CD14-positive monocyte (primary cell): ENCODE measurements around the gene SUB1. TPM values are rescaled to one million over a fixed set of nuclear protein-coding genes. Genes with fewer than 3 reads are reported as not detected.

Experiments
- DNase-seq, 3 donors: peaks; one replicate each; pipeline ENCODE4 v3.0.0-alpha.2; 2011 to 2022
- H2AFZ ChIP-seq: 2 replicates; pipeline ENCODE4 v1.6.0; 2012; ENCODE audit warnings: mild to moderate bottlenecking, low read depth, low read length, inconsistent platforms; ENCODE audit not compliant: insufficient read depth, poor library complexity, severe bottlenecking
- H3K27ac ChIP-seq, 2 donors: 1 replicate in 1 of 2; 2 replicates in 1 of 2; pipeline ENCODE4 v1.5.1; 2012 to 2013; ENCODE audit warnings: low read length in 2 of 2, control low read depth in 1 of 2, inconsistent platforms in 1 of 2, low read depth in 1 of 2, mild to moderate bottlenecking in 1 of 2
- H3K27me3 ChIP-seq, 2 donors: one replicate each; pipeline versions ENCODE4 v1.6.0 to v1.6.1; 2011 to 2013; ENCODE audit warnings: low read length in 2 of 2; ENCODE audit not compliant: control insufficient read depth in 2 of 2, insufficient read depth in 2 of 2
- H3K36me3 ChIP-seq, 2 donors: replicated peaks in 1 of 2; 1 replicate in 1 of 2; 2 replicates in 1 of 2; pipeline versions ENCODE4 v1.5.1 to v1.6.1; 2012 to 2013; ENCODE audit warnings: low read length in 2 of 2, control low read depth in 1 of 2, inconsistent platforms in 1 of 2, mild to moderate bottlenecking in 1 of 2; ENCODE audit not compliant: insufficient read depth in 2 of 2, control insufficient read depth in 1 of 2
- H3K4me1 ChIP-seq, 2 donors: 1 replicate in 1 of 2; 2 replicates in 1 of 2; pipeline versions ENCODE4 v1.5.1 to v1.6.1; 2012 to 2013; ENCODE audit warnings: low read length in 2 of 2, control low read depth in 1 of 2, inconsistent platforms in 1 of 2, mild to moderate bottlenecking in 1 of 2, moderate library complexity in 1 of 2; ENCODE audit not compliant: insufficient read depth in 2 of 2, control insufficient read depth in 1 of 2
- H3K4me2 ChIP-seq: replicated peaks from 2 replicates; pipeline ENCODE3; 2012; ENCODE audit warnings: low read length, moderate library complexity, mild to moderate bottlenecking; ENCODE audit not compliant: poor library complexity, severe bottlenecking; ENCODE audit errors: extremely low read depth
- H3K4me3 ChIP-seq, 3 experiments: fragments of 200-600 bp in 1 of 3; sonication (generic) in 1 of 3; replicated peaks in 1 of 3; 1 replicate in 2 of 3; 2 replicates in 1 of 3; pipeline ENCODE4 v1.5.1; 2011 to 2013; ENCODE audit warnings: low read length in 3 of 3, mild to moderate bottlenecking in 3 of 3, control low read depth in 2 of 3, low read depth in 2 of 3, inconsistent platforms in 1 of 3, moderate library complexity in 1 of 3
- H3K79me2 ChIP-seq: 2 replicates; pipeline ENCODE4 v1.6.0; 2012; ENCODE audit warnings: mild to moderate bottlenecking, control low read depth, inconsistent platforms, low read length, moderate library complexity; ENCODE audit not compliant: insufficient read depth
- H3K9ac ChIP-seq: 2 replicates; pipeline ENCODE4 v1.6.0; 2017; ENCODE audit warnings: low read length, mild to moderate bottlenecking; ENCODE audit not compliant: insufficient read depth, poor library complexity, severe bottlenecking
- H3K9me3 ChIP-seq, 2 donors: replicated peaks in 1 of 2; 1 replicate in 1 of 2; 2 replicates in 1 of 2; pipeline versions ENCODE4 v1.5.1 to v1.6.1; 2012 to 2013; ENCODE audit warnings: low read length in 2 of 2, control low read depth in 1 of 2; ENCODE audit not compliant: control insufficient read depth in 1 of 2, insufficient read depth in 1 of 2
- H4K20me1 ChIP-seq: 2 replicates; pipeline ENCODE4 v1.6.0; 2012; ENCODE audit warnings: mild to moderate bottlenecking, low read length, control low read depth, moderate library complexity; ENCODE audit not compliant: insufficient read depth
- H3K27ac Mint-ChIP-seq, 7 donors: one replicate each; pipeline ENCODE4 v1.8.0; 2020; ENCODE audit warnings: mild to moderate bottlenecking in 7 of 7, mixed read lengths in 7 of 7, moderate library complexity in 6 of 7, inconsistent platforms in 2 of 7
- H3K27me3 Mint-ChIP-seq, 3 donors: one replicate each; pipeline ENCODE4 v1.8.0; 2021 to 2022; ENCODE audit warnings: low read depth in 3 of 3, mild to moderate bottlenecking in 3 of 3, mixed read lengths in 3 of 3, moderate library complexity in 3 of 3, inconsistent platforms in 1 of 3
- H3K36me3 Mint-ChIP-seq, 2 donors: one replicate each; pipeline ENCODE4 v1.8.0; 2020; ENCODE audit warnings: mixed read lengths in 2 of 2, inconsistent platforms in 1 of 2, mild to moderate bottlenecking in 1 of 2
- H3K4me1 Mint-ChIP-seq: one replicate; pipeline ENCODE4 v1.8.0; 2020; ENCODE audit warnings: mild to moderate bottlenecking, mixed read lengths
- H3K4me3 Mint-ChIP-seq, 2 donors: one replicate each; pipeline ENCODE4 v1.8.0; 2020; ENCODE audit warnings: mild to moderate bottlenecking in 2 of 2, mixed read lengths in 2 of 2, moderate library complexity in 1 of 2
- H3K9me3 Mint-ChIP-seq, 7 donors: one replicate each; pipeline ENCODE4 v1.8.0; 2020 to 2022; ENCODE audit warnings: mixed read lengths in 7 of 7, mild to moderate bottlenecking in 6 of 7, moderate library complexity in 6 of 7, inconsistent platforms in 2 of 7
- WGBS: methylation state at CpG from one replicate; pipeline ENCODE4 v1.1.5; 2013; ENCODE audit warnings: missing lambda C conversion rate; ENCODE audit not compliant: insufficient coverage; 5-methylcytosine and 5-hydroxymethylcytosine counted together
- intact Hi-C, 2 donors: fragments of 100-400 bp; cut with micrococcal nuclease; formaldehyde crosslinking; loops; one replicate each; pipeline versions ENCODE4 v1.15.0 to v1.15.1; 2023
- polyA plus RNA-seq, 3 donors: library from polyadenylated mRNA; depleted of rRNA in 1 of 3; unstranded in 2 of 3; stranded (reverse) in 1 of 3; fragments of 300-500 nt in 2 of 3; fragments of >200 nt in 1 of 3; fragmentation: Illumina TruSeq in 2 of 3; gene quantifications; 1 replicate in 2 of 3; 2 replicates in 1 of 3; pipeline ENCODE4 v1.2.3, GENCODE V29; 2012 to 2021
- TF ChIP-seq, protein P1 (sequence below): fragments of 200-600 bp; IDR thresholded peaks from one replicate; pipeline ENCODE4 v1.8.0; 2022; ENCODE audit warnings: antibody characterized with exemption, mild to moderate bottlenecking

The SUB1 gene
- polyA plus RNA-seq, 3 donors: 74.3 to 454 (median 399) TPM

DNA sequence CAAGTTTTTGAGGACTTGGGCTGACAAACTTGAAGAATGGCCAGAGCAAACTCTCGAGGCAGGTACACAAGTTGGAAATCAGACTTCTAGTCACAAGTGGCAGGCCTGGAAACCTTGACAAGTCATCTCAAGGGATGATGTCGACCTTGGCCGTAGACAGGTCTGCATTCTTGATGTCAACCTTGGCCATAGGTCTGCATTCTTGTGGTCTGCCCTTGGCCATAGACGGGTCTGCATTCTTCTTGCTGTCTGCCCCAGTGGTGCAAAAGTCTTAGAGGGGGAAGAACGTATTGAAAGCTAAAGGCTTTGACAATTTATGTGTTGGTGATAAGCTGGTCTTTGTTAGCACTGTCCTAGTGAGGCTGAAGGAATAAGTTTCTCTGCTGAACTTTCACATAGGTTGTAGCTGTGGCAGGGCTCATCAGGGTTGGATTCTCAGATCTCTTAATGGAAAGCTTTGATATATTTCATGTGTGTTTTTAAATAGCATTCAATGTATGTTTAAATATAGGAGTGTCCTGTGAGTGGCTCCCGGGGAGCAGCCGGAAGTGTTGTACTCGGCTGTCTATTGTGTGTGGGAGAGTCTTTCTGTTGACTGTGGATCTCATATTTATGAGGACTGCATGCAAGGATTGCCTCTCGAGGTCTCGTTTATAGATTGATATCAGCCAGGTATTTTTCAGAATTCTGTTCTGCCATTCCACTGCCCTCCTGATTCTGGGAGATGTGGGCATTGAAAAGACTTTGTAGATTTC, 27.0 kb downstream of the SUB1 start:
- H3K4me1 ChIP-seq: no peaks in the 10 kb centered on the region
- no peak overlapping the region for H3K27ac ChIP-seq
- no peak for DNase-seq
- Mint-ChIP-seq H3K4me1 (peaks cover 2% of the 10 kb centered on the region), H3K4me3 (no peak overlapping the region), H3K27me3 (peaks cover 0 to 2% (median 0%) of the 10 kb centered on the region in 3 donors), H3K27ac (no peak overlapping the region), H3K36me3 (peaks cover 15 to 19% of the 10 kb centered on the region in 2 donors), H3K9me3 (no peaks in the 10 kb centered on the region)
- TF ChIP-seq, protein P1, sequence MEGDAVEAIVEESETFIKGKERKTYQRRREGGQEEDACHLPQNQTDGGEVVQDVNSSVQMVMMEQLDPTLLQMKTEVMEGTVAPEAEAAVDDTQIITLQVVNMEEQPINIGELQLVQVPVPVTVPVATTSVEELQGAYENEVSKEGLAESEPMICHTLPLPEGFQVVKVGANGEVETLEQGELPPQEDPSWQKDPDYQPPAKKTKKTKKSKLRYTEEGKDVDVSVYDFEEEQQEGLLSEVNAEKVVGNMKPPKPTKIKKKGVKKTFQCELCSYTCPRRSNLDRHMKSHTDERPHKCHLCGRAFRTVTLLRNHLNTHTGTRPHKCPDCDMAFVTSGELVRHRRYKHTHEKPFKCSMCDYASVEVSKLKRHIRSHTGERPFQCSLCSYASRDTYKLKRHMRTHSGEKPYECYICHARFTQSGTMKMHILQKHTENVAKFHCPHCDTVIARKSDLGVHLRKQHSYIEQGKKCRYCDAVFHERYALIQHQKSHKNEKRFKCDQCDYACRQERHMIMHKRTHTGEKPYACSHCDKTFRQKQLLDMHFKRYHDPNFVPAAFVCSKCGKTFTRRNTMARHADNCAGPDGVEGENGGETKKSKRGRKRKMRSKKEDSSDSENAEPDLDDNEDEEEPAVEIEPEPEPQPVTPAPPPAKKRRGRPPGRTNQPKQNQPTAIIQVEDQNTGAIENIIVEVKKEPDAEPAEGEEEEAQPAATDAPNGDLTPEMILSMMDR: no peak
- intact Hi-C loops: loop anchor here (5.0 to 10.0 kb wide), 2 partner anchors 120 to 378 kb away; no protein-coding TSS in a partner anchor
- H3K9me3 ChIP-seq: no peaks in the 10 kb centered on the region
- H3K79me2 ChIP-seq: no peaks in the 10 kb centered on the region
- H3K27me3 ChIP-seq: no peaks in the 10 kb centered on the region
- H3K4me2 ChIP-seq: no peak overlapping the region
- H3K4me3 ChIP-seq: no peak overlapping the region
- no peak overlapping the region for H2AFZ ChIP-seq
- 98% methylated on average over 7 of the region's 10 CpGs for WGBS
- H4K20me1 ChIP-seq: peaks cover 5% of the 10 kb centered on the region
- H3K9ac ChIP-seq: no peak overlapping the region
- H3K36me3 ChIP-seq: peaks cover 8 to 20% of the 10 kb centered on the region in 2 donors

DNA sequence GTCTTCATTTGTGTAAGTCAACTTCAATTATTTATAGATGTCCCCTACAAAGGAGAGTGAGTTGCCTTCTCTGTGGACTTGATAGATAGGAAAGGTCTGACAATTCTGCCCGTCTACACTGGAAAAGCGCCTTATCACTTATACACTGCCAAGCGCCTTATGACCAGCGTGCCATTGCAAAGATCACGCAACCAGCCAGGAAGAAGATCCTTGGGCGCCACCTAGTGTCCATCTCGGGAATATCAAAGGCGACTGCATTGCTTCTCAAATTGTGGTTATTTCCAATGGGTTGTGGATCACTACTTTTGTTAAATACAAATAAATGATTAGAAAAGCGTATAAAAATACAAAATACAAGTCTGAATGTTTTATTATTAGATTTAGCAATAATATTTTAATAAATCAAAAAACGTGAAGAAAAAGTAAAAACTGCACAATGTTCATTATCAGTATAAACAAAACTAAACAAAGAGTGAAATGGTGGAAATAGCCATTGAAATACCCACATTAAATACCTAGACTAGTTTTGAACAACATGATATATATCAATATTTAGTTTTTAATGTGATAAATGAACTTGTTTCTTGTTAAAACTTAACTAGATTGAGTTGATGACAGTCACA, 27.8 kb downstream of the SUB1 start:
- peaks cover 10 to 11% of the 10 kb centered on the region in 2 donors for H3K36me3 Mint-ChIP-seq
- DNase-seq: peak; percentile 74 to 81 (median 79)
- Histone ChIP-seq H3K4me2 (no peak overlapping the region), H3K27me3 (no peaks in the 10 kb centered on the region), H3K36me3 (peaks cover 2 to 12% of the 10 kb centered on the region in 2 donors), H2AFZ (no peak overlapping the region), H3K79me2 (no peaks in the 10 kb centered on the region), H3K4me1 (no peaks in the 10 kb centered on the region), H3K27ac (no peak overlapping the region), H3K9me3 (no peaks in the 10 kb centered on the region), H3K4me3 (no peak overlapping the region), H4K20me1 (peaks cover 5% of the 10 kb centered on the region), H3K9ac (no peak overlapping the region)
- 6% methylated on average over 3 of the region's 10 CpGs for WGBS
- TF ChIP-seq, protein P1: peak; percentile 96
- H3K27ac Mint-ChIP-seq: no peak overlapping the region
- intact Hi-C loops: loop anchor here (5.0 to 10.0 kb wide), 2 partner anchors 121 to 378 kb away; no protein-coding TSS in a partner anchor
- no peak overlapping the region for H3K4me3 Mint-ChIP-seq
- no peaks in the 10 kb centered on the region for H3K9me3 Mint-ChIP-seq
- H3K4me1 Mint-ChIP-seq: peaks cover 2% of the 10 kb centered on the region
- peaks cover 0 to 2% (median 0%) of the 10 kb centered on the region in 3 donors for H3K27me3 Mint-ChIP-seq
